GM11168 (cell line): ENCODE results near the gene LYRM4.

Experiments used
- in situ Hi-C: fragments of 300-500 bp; cut with MboI; formaldehyde crosslinking; loops from one replicate; pipeline ENCODE4 v1.12.0; 2022; ENCODE audit warnings: low sequenced_read_pairs; ENCODE audit not compliant: unreplicated experiment

The LYRM4 gene

DNA sequence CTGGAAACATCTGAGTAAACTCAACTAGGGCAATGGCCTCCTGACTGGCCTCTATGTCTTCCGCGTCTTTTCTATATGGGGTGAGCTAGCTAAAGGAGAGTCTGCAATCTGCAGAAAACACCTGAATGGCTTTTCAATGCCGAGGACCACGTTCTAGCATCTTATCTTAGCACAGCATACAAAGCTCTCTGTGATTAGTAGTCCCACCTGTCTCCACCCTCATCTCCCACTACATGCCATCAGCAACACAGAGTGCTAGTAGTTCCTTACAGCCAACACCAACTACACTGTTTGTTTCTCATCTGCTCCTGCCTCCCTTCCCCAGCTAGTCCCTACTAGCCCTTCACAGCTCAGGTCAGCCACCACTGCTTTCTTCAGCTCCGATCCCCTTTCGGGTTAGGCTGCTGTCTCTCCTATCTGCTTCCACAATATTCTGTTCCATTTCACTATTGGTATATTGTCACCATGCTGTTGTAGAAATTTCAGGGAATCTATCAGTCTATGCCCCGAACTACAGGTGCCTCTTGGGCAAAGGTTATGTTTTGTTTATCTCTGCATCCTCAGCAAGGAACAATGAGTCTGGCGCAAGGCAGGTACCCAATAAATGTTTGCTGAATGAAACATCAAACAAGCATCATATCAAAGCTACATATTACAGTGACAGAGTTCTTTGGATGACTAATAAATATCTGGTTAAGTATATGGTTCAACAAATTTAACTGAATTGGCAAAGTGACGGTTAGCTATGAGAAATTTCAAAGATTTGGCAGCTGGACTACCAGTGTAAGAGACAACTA lies 12.2 kb downstream of the LYRM4 start:
- in situ Hi-C loops, result no loop called here

DNA sequence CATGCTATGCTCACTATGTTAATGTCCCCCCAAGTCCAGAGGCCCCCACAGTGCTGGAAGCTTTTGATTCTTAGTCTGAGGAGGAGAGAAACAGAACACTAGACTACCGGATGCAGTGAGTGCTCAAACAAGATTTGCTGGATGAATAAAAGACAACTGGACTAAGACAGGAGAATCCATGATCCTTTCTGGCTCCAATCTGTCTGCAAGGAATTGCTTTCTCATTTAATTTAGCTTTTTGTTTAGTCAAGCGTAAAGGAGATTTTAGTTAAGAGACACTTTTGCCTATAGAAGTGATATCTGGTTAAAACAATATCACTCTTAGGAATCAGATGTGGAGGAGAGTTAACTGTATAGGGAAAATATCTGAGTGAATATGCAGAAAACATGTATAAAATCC lies 13.5 kb downstream of the LYRM4 start:
- in situ Hi-C loops, result no loop called here

DNA sequence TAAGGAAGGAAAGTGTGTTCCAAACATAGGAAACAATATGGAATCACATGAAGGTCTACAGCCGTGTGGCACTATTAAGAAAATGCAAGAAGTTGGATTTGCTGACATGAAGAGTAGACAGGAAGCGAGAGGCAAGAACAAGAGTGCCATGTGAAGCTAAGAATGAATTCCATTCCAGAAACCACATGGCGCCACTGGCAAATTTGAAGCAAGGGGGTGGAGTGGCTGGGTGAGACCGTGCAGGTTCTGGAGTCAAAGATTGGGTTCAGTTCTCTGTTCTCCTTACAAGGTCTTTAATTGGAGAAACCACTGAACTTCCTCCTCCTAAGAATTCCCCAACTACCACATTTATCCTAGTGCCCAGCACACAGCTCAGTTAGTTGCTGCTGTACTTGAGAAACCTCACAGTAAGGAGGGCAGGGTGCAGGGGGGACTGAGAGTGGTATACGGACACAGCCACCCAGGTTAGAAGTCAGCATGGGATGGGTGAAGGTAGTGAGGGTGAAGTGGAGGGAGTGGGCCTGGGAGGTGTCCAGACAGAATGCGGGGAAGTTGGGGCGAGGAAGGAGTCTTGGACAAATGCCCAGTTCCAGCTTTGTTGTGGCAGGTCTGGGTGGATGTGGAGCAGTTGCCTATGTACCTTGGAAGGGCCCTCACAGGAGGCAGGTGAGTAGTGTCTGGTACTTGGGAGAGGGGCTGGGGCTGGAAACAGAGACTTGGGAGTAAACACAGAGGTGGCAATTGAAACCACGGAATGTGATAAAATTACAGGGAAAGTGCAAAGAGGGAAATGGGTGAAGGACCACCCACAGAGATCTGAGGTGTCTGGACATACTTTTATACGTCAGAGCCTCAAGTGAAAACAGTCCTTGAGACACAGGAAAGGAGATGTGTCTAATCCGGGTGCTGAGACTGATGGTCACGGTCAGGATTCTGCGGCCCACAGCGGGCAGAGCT lies 14.3 kb downstream of the LYRM4 start:
- in situ Hi-C loops, result no loop called here

DNA sequence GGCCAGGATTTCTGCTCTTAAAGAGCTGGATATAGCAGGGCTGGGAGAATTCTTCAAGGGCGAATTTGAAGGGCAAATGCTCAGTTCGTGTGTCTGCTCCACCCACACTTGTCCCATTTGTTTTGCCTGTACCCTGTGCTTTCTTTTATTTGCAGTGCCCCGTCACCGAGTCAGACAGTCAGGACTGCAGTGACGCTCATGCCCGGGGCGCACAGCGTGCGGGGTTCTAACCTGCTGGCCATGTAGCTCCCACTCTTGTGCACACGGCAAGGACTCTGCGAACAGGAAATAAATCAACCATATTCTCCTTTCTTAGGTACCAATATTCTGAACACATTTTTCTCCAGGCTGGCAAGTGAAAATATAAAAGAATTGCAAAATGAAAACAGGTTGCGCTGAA lies 17.7 kb downstream of the LYRM4 start:
- in situ Hi-C loops, result no loop called here

DNA sequence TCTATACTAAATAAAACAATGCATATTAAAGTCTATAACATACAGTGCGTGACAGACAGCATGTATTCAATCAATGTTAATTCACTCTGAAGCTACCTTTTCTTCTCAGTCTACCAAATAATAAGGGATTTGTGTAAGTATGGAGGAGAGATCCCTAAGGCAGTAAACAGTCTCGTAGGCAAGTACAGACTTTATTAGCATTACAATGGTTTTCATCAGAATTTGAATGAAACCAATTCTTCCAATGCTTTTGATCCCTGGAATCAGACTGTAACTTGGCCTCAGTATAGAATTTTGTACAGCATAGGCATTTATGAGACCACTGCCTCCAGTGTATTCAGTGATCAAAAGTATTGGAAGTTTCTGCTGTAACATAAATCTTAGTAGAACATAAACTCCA lies 19.5 kb downstream of the LYRM4 start:
- in situ Hi-C loops, result no loop called here

DNA sequence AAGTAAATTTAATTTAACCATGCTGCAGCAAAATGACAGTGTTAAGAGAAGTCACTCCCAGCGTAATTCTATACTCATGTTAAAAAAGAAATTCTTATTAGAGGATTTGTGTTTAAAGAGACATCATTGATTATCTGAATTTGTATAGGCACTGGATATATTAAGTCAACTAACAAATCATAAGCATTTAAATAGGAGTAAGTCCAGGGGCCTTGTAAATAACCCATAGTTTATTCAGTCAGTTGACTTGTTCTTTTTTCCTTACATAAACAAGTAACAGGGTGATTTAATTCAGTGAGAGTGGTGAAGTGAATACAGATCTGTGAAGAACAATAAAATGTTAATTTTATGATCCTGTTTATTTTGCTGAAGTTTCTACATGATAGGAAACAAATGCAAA lies 22.4 kb downstream of the LYRM4 start:
- in situ Hi-C loops, result no loop called here

DNA sequence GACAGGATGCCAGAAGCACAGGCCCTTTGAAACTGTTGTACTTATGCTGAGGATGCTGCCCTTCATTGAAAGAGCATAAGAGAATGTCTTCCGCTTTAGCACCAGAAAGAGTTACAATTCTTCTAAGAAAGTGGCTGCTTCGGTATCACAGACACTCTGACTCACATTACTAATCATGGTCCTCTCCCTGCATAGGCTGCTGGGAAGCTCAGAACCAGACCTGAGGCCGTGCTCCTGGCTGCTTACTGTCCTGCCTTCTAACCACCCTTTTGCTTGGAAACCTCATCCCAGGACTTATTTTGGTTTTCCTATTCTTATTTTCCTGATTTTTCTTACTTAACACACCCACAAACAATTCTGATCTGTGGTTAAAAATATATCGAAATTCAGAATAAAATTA lies 22.9 kb downstream of the LYRM4 start:
- in situ Hi-C loops, result no loop called here

DNA sequence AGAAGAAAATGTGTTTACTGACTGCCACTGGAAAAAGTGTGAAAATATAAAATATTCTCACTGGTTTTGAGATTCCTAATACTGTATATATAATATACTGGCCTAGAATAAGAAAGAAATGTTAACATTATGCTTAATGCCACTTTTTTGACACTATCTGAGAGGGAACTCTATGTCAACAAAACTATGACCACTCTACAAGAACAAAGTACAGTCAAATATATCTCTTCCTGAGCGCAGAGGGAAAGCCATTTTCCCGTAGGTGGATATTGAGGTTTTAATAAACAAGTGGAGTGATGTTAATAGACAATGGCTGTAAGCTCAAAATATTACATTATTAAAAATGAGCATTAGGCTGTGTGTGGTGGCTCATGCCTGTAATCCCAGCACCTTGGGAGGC lies 24.9 kb downstream of the LYRM4 start:
- in situ Hi-C loops, result no loop called here

DNA sequence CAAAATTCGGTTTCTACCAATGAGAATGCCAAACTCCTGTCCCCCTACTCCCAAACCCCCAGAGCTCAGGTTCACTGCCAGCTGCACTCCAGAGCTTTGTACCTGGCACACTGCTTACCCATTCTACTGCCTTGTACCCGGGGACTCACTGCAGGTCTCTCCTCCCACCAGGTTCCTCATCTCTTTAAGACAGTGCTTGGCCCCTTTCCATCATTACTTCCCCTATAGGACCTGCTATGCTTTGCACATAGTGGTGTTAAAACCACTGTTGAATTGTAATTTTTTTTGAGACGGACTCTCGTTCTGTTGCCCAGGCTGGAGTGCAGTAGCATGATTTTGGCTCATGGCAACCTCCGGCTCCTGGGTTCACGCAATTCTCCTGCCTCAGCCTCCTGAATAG lies 25.9 kb downstream of the LYRM4 start:
- in situ Hi-C loops, result no loop called here

DNA sequence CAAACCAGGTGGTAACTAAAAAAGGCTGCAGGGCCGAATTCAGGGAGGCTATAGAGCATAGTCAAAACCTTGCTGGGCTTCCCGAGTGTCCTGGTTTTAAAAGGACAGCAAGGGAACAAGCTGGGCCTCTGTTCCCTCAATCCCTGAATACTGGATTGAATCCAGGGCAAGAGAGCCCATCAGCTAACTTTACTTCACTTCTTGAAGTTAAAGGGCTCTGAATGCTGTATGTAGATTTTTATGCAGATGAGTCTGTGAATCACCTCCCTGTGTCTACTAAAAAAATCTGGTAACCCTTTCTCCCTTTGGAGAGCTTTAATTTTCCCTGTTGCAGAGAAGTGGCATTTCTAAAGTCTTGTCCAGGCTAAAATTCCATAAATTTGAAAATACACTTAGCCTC lies 29.5 kb downstream of the LYRM4 start:
- in situ Hi-C loops, result no loop called here

DNA sequence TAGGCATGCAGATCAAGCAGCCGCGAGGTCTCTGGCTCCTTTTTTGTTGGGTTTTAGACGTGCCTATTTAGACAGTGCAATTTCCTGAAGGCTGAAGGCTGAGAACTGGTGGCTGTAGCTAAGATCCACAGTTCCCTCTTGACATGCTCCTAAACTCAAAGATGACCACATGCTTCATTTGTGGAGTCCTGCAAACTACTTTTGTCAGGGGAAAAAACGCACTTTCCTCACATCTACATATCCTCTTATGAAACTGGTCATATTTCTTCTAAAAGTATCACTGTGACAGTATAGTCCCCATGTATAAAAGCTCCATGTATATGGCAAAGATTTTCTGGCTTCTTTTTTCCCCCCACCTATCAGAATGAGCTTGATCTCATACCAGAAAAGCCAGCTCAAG lies 30.7 kb downstream of the LYRM4 start:
- in situ Hi-C loops, result no loop called here

DNA sequence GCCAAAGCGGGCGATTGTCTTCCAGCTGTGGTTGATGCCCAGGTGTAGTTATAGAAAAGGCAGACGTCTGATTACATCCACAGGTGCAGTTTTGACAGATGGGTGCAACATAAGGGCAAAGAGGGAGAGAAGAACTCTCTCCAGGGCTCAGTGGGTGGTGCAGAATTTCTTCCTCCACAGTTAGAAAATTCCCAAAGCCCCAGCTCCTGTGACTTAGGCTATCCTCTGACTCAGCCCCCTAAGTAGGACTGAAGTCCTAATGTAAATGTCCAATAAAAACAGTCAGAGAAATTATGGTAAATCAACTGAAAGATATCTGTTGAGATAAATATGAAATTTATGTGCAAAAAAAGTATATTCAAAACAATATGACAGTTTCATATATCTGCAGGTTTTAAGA lies 31.4 kb downstream of the LYRM4 start:
- in situ Hi-C loops, result no loop called here

DNA sequence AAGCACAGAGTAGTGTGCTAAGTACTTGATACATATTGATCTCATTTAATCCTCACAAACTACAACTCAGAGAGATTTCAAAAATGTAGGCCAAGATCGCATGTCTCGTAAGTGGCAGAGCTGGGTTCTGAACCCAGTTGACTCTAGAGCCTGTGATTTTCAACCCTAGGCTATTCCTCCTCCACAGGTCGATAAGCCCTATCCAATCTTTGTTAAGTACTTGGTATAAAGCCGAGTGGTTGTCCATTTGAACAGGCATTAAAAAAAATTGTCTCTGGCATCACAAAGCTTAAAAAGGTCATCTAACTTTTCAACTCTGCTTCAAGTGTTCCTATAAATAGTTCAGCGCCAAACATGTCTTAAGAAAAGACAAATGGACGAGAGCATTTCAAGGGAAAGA lies 37.4 kb downstream of the LYRM4 start:
- in situ Hi-C loops, result no loop called here

DNA sequence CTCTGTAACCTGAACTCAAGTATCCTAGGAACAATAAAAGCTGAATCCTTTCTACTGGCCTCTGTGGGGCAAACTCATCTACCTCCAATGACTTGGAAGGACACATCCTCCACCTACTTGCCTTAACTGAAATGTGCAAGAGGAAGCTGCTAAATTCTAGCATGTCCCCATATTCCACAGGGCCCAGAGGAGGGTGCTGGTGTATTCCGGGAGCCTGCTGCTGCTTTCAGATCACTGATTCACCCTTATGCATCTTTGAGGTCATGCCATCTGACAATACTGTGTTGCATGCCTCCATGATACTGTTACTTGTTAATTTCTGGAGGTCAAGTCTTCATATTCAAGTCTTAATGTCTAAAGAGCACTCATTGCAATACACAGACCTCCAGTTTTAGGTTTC lies 40.3 kb downstream of the LYRM4 start:
- in situ Hi-C loops, result no loop called here

DNA sequence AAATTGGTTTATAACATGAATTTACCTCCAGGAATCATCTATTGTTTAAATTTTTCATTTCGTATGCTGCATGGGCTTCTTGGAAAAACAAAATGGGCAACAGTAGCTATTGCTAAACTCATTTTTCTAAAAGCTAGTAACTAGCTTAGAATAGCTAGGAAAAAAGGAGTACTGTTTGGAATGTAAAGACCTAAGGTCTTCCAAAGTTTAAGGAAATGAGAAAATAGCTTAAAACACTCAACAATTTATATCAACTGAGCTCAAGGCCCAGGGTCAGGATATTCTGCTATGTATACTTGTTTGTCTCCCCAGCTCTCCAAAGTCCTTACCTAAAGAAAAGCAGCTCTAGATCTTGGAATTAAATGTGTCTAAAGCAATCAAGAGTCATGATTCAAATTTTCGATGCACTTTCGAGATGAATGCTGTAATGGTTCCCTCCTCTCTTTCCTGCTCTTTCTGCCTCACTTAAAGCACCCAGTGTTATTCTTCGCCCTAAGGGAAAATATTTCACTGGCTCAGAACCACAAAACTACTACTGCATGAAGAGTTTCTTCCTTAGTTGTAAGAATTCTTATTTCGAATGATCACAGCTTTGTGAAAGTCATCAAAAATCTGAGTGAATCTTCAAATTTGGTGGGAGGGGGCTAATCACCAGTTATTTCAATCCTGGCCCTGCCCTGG lies 41.6 kb downstream of the LYRM4 start:
- in situ Hi-C loops, result no loop called here

DNA sequence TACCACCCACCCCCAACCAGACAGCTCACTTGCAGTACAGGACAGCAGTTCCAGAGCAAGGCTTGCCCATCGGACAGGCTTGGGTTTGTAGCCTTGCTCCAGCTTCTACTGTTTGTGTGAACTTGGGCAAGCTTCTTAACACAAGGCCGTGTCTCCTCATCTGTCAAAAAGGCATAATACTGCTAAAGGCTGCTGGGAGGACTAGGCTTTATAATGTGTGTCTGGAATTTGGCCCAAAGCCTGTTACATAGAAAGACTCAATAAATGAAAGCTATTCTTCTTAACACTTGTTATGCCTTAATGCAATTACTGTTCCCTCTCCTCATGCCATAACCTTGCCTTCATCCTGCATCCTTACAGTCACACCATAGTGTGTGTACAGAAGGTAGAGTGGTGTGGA lies 43.4 kb downstream of the LYRM4 start:
- in situ Hi-C loops, result no loop called here

DNA sequence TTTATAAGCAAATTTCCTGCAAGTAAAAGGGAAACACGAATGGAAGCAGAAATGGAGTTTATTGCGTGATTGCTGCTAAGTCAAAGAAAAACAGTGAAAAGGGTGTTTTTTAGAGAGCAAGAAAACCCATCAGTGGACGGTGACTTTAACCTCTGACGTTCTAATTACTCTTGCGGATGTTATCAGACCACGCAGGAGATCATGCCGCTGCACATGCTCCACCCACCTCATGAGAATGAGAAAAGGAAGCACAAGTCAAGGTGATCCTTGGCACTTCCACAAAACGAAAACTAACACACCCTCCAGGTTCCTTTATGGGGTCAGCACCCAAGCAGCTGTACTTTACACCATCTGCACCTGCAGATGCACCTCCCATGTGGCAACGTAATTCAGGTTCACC lies 45.0 kb downstream of the LYRM4 start:
- in situ Hi-C loops, result no loop called here

DNA sequence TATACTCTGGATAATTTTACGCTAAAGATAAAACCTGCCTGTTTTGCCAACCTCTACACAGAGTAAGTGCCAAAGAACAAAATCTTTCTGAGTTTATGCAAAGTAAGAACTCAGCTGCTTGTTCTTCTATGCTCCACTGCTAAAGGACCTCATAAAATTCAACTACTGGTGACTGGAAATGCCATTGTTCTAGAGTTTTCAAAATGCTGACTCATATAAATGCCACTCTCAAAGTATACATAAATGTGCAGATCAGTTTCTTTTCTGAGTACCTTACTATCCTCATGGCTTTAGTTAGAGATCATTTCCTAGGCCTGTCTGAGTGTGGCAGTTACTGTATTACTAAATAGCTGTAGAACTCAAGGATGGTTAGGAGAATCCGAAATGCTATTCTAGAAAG lies 45.6 kb downstream of the LYRM4 start:
- in situ Hi-C loops, result no loop called here

DNA sequence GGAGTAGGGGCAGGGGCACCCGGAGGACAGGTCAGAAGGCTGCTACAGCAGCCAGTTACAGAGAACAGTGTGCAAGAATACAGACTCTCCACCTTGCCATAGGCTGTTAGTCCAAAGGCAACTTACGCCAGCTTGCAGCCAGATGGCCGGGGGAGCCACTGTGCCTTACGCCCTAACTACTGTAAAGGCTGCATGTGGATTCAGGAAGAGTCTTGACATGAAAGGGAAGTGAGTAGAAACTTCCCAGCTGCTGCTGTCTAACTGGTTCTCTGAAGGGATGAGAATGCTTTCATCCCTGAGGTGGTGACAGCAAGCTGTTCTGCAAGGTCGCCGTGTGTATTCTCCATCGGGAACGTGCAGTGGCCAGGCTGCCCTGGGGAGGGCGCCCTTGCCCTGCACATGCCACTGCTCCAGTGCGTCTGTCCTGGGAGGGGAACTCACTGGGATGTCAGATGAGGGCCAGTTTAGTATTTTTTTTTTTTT lies 46.1 kb downstream of the LYRM4 start:
- in situ Hi-C loops, result no loop called here

DNA sequence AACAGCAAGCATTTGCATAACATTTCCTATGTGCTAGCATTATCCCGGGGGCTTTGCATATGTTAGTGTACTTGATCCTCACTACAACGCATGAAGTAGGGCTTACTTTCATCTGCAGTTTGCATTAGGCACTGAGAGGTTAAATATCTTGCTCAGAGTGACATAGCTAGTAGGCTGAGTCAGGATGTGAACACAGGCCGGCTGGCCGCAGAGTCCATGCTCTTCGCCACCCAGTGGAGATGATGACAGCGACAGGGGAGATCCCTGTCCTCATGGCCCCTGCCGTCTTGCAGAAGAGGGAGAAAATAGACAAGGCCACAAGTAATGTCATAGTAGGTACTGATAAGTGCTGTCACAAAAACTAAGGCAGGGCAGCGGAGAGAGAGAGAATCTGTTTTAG lies 46.9 kb downstream of the LYRM4 start:
- in situ Hi-C loops, result no loop called here

DNA sequence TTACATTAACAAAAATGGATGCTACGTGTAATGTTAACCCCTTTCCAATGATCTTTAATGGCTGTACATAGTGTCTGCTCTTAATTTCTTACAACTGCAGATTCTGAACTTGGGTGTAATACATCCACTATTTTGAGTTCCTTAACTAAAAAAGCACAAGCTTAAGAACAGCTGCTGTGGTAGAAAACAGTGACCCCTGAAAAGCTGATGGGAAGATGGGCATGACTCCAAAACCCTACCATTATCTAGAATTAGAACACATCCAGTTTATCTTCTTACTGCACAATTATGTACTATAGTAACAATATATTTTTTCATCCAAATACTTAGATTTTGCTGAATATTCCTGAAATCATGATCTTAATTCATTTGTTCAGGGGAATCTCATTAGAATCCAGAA lies 49.3 kb downstream of the LYRM4 start:
- in situ Hi-C loops, result no loop called here
